Activated T-cell treated with anti-CD3 and anti-CD28 coated beads for 4 hours (primary cell): ENCODE results near the gene MSMP.

Experiments used
- DNase-seq: peaks from one replicate; pipeline ENCODE4 v3.0.0-alpha.2; 2020

The MSMP gene, protein sequence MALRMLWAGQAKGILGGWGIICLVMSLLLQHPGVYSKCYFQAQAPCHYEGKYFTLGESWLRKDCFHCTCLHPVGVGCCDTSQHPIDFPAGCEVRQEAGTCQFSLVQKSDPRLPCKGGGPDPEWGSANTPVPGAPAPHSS

DNA sequence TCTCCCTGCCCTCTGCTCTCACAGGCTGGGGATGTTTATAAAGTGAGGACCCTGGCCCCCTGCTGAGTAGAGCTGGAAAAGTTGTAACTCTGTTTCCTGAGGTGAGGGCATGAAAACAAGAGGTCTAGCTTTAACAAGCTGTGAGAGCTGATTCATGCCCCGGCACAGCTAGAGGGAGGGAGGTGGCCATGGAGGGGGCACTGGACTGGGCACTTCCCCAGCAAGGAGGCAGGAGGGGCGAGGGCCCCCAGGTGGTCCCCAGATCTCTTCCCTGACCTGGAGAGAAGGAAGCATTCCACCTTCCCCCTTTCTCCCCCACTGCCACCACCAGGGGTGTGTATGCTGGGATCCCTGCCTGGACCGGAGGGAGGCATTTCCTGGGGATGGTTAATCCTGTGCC lies at the start of gene MSMP:
TSS of gene MSMP (minus strand) at position 13 of the 400 bp plus-strand sequence. CDS start 147 bp downstream, outside the sequence.
- DNase-seq, result no peak

DNA sequence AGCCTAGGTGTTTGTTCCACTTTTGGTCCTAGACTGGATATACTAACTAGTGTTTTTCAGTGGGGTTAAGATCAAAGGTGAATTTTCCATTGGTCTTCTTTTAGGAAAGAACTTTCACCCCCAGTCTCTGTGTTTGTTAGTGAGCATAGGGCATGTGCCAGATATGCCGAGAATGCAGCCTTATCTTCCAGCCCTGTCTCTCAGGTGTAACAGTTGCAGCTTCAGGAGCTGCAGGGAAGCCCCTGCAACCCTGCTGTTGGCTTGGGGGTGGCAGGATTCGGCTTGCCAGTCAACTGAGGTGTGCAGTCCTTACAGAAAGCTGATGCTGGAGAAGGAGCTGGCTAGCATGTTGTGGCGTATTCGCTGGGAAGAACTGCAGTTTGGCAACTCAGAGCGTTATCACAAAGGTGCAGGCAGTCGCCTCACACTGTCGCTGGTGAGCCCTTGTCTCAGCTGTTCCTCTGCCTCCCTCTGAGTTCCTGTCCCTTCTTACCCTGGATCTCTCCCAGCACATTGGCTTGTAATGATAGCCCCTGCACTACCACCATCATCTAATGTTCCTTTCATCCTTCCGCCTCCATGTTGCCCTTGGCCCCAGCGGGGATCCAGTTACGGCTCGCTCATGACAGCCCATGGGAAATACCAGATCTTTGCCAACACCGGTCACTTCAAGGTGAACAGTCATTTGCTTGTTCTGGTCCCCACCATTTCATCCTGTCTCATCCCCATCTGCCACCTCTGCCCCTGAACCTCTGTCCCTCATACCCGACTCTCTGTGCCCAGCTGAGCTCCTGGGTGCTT lies 47.5 kb upstream of the MSMP start:
- DNase-seq, result no peak

DNA sequence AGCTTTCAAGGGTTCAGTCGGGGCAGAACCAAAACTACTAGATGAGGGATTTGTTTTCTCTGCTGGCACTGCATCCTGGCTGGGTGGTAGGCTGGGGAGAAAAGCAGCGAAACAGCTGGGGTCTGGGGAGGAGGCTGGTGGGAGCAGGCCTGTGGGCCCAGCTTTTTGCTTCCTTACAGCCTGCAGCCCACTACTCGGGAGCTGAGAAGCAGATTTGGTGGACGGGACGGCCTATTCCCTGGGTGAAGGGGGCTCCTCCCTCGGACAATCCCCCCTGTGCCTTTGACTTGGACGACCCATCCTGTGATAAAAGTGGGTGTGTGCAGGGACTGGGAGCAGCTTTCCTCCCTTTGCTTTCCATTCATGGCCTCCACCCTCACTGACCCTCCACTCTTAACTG lies 46.5 kb upstream of the MSMP start:
- DNase-seq, result no peak

DNA sequence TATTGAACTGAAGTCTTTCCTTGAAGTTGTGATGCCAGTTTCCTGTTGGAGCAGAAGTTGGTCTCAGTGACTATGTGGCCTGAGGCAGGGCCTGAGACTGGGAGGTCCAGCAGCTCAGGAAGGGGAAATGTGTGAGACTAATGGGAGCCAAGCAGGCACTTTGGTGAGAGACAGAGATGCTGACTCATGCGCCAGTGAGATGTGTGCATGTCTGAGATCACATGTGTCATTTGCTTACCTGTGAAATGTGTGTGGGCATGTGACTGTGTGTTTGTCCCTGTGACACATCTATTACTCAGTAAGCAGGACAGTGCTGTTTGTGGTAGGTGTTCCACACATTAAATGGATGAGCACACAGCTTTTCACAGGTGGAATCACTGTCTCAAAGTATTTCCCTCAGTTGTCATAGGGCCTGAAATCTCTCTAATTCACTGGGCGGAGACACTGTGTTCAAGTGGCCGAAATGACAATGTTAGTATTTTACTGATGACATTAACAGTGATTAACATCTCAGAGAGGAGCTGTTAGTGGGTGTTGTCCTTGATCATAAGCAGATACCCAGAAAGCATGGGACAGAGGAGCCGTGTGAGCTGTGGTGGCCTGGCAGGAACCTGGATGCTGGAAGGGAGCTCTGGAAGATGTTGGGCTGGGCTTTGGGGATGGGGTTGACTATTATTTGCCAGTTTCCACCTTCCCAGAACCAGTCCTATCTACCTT lies 44.7 kb upstream of the MSMP start:
- DNase-seq, result no peak

DNA sequence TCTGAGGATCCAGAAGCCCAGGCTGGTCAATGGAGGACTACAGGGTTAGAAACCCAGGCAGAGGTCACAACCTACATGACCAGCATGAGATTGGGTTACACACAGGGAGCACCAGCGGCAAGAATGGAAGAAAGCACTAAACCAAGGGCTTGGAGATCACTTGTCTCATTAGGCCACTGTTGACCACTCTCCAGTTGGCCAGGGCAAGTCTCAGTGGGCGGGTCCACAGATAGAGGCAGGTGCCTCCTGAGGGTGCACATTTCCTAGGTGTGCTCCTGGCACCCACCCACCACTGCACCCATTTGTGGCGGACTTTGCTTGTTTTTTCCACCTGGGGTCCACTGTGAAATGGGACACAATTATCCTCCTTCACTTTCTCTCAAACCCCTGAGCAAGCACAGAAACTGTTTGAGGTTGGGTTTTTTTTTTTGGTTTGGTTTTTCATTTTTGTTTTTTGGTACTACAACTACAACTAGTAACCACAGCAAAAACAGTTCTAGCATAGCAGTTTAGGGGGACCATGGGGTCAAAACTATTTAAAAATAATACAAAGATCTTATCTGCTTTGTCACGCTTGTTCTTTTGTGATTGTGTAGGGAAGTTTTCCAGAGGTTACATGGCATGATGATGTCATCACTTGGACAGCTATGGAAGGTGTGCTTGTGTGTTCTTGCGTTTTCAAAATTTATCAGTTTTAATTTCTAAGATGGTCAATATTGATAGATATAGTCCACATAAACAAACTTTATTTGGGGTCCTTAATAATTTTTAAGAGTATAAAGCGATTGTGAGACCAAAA lies 43.4 kb upstream of the MSMP start:
- DNase-seq, result no peak

DNA sequence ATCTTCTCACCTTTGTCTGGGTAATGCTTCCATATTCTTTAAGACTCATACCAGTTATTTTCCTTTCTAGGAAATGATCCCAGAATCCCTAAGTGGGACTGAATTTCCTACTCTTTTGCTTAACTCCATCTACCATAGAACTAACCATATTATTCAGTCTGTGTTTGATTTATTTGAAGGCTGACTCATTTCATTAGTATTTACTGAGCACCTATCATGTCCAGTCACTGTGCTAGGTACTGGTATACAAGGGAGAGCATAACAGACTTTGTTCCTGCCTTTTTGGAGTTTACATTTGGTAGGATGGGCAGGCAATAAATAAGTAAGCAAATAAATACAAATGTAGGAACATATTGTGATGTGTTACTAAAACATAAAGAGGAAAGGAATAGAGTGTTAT lies 41.6 kb upstream of the MSMP start:
- no peak for DNase-seq

DNA sequence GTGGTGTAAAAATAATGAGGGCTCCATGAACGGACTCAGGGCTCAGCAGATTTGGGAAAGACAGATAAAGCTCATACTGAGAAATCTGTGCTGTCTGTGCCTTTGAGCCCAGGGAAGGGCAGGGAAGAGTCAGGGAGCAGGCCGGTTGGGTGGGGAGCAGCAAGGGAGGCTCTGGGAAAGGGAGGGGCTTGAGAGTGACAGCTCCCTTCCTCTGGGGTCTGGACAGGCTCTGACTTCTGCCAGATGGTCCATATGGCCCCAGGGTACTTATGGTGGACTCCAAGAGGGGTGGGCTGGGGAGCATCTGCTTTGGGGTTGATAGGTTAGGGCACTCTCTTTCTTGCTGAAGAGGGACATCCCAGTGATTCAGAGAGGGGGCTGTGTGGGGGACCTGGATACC lies 39.4 kb upstream of the MSMP start:
- DNase-seq, result no peak

DNA sequence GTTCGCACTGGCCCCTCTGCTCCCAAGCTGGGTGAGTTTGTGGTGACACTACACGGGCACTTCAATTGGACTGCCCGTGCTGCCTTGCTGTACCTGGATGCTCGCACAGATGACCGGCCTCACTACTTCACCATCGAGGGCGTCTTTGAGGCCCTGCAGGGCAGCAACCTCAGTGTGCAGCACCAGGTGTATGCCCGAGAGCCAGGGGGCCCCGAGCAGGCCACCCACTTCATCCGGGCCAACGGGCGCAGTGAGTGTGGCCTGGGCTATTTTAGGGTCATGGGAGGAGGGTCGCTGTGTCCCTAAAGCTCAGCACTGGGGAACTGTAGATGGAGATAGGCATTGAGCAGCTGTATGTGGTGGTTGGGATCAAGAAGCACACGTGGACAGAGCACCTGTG lies 38.8 kb upstream of the MSMP start:
- DNase-seq, result no peak

DNA sequence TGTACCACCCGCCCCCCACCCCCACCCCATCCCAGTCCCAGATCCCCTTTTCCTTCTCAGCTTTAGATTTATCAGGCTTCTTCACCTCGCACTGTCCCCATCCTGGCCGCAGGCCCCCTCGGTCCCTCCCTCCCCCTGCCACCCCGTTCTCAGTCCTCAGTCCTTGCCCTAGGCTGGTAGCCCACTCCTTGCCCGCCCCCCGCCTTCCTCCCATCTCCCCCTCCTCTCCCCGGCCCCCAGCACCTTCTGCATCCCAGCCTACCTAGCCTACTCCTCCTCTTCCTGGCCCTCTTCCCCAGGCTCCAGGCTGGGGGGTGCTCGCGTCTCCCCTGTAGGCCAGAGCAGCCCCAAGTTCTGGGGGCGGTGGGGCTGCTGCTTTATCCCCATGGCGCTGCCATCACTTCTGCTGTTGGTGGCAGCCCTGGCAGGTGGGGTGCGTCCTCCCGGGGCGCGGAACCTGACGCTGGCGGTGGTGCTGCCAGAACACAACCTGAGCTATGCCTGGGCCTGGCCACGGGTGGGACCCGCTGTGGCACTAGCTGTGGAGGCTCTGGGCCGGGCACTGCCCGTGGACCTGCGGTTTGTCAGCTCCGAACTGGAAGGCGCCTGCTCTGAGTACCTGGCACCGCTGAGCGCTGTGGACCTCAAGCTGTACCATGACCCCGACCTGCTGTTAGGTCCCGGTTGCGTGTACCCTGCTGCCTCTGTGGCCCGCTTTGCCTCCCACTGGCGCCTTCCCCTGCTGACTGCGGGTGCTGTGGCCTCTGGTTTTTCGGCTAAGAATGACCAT lies 38.1 kb upstream of the MSMP start:
- DNase-seq, result no peak

DNA sequence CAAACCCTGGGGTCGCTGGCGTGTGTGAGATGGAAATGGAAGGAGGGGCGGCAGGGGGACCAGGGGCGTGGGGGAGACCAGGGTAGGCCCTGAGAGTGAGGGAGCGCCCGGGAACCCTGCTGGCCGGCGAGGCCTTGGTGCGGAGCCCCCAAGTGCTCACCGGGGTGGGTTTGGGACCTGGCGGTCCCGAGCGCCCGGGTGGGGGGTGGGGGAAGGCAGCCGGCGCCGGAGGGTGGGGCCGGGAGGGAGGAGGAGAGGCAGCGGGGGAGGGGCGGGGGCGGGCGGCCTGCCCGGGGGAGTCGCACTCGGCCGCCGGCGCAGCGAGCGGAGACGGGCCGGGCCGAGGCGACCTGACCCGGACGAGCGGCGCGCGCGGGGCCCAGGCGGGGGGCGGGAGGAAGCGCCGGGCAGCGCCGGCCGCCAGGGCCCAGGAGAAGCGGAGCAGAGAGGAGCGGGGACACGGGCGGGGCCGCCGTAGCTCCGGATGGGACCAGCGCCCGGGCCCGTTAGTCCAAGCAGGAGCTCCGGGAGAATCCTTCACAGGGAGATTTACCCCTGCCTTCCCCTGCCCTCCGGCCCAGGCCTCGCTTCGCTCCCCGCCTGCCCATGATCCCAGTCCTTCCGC lies 37.3 kb upstream of the MSMP start, which contains the start of gene NPR2:
TSS of gene NPR2 (plus strand) at position 295 of the 625 bp plus-strand sequence. CDS start 818 bp downstream, outside the sequence.
- no peak for DNase-seq

DNA sequence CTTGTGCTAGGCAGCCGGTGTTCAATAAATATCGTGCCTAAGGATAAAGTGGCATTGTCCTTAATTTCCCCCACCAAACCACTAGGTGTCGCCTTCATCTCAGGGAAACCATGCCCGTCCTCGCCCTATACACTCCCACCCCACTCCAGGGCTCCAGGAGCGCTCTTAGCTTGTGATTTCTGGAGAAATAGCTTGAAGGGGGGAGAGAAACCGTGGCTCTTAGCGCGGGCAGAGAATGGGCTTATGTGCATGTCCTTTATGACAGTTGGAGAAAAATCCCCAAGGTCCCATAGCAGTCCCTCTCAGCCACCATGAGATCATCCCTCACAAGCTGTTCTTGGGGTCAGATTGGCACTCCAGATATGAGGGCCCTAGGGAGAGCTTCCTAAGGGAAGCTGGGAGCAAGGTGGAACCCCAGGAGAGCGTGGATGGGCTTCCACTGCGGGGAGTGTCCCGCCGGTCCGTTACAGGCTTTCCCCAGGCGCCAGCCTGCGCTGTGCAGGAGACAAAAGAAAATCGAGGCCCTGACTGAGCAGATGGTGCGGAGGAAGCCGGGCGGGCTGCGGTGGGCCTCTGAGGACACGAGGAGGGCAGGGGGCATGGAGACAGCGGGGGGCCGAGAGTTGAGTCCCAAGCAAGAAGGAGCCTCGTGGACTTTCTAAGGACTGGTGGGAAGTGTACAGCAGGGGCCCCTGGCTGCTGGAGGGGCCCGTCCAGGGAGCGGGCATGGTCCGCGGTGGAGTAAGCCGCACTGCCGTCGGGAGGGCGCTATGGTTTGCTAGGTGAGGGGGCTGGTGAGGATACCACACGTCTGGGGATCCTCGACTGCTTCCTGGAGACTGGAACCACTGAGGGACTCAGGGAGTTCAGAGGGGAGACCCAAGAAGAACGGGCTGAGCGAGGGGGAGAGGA lies 36.6 kb upstream of the MSMP start:
- peak; percentile 45 for DNase-seq

DNA sequence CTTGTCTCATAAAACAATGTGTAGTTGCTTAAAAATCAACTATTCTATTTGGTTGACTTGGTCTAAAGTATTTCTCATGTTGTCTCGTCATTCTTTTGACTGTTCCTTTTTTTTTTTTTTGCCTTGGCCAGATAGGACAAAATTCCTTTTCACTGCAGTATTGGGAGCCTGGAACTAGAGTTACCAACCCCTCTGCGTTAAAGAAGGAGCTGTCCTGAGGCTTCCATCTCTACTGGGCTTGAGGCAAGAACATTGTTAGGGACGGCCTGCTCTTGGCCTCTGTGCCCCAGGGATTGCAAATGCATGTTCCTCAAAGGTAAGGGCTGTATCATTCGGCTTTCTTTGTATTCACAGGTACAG lies 35.9 kb upstream of the MSMP start:
- no peak for DNase-seq

DNA sequence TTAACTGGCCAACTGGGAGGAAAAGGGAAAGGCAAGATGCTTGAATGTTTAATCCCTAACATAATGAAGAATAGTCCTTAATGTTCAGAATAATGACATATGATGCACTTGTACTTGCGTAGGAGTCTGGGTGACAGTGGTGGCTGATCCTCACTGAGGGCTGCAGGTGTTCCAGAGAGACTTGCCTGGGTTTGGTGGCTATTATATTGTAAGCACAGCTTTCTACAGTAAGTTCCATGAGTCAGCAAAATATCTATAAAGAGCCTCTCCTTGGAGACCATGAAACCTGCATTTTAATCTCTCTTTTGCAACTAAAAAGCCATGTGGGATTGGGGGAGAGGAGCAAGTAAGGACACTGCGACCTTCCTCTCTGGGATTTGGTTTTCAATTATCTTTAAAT lies 35.5 kb upstream of the MSMP start:
- no peak for DNase-seq

DNA sequence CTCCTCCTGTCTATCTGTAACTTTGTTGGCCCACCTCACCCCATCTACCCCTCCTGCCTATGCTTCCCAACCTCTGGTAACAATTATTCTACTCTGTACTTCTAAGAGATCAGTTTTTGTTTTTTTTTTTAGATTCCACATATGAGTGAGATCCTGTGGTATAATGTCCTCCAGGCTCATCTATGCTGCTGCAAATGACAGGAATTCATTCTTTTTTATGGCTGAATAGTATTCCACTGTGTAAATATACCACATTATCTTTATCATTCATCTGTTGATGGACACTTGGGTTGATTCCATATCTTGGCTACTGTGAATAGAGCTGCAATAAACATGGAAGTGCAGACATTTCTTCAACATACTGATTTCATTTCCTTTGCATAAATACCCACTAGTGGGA lies 29.3 kb upstream of the MSMP start:
- no peak for DNase-seq

DNA sequence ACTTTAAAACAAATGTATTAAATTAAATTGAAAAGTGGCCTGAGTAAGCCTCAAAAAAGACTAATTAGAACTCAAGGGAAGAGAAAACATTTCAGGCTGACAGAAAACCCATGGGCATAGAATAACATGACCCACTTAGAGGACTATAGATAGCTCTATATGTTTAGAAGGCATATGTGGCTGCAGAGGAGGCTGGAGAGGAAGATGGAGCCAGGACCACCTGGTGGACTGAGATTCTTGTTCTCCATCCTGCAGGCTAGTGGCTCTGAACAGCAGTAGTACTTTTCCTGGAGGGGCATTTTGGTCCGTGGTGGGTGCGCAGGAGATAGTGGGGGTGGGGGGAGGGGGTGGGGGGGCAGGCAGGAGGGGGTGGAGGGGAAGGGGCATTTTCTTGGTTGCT lies 27.0 kb upstream of the MSMP start:
- DNase-seq, result no peak

DNA sequence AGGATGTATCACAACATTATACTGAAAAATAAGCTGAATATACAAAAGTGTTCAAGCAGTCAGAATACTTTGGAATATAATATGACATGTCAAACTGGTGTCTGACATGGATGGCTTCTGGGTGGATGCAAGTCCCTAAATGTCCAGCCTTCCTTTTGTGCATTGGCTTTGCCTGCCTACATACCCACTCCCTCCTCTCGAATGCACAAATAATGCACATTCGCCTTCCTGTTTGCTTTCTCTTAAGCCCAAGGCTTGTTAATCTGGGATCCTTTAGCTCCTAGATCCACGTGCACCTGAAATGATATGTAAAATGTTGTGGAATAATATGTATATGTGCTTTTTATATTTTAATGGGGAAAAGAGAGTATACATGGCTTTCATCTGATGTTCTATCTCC lies 24.4 kb upstream of the MSMP start:
- DNase-seq, result no peak

DNA sequence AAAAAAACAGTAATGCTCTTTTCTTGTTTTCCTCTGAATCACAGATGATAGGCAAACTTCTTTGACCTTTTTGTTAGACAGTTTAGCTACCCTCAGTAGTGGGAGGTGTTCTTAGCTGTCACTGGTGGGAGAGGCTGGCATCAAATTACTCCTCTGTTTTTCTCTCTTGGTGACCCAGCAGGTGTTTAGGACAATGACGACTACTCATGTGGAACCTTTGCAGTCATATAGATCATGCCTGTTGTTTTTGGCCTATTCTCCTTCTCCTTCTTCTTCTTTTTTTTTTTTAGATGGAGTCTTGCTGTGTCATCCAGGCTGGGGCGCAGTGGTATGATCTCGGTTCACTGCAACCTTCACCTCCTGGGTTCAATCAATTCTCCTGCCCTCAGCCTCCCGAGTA lies 21.9 kb upstream of the MSMP start:
- no peak for DNase-seq

DNA sequence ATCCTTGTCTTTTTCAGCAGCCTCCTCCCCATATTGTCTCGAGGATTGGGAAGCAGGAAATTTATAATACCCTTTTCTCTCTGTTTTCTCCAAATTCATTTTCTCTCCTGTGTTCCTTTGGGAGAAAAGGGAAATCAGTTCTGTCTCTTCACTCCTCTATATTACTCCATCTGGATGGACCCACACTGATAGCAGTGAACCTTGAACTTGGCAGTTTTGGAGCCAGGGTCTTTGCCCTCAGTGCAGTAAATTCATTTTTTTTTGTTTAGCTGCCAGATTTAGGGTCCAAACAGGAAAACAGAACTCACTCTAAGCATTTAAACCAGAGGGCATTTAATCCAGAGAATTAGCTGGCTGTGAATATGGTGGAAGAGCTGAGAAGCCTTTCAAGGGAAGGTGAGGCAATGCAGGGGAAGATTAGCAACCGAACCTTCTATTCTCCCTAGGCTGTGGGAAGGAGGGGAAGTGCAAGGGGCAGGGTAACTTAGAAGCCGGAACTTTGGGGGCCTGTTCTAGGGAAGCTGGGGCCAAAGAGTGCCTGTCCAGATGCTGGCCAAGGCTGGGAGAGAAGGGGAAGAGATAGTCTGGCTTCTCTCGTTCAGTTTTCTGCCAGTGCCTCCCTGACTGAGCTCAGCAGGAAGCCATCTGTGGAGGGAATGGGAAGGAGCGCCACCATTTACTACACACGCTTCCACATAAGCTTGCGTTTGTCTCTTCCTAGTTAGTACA lies 21.0 kb upstream of the MSMP start:
- no peak for DNase-seq

DNA sequence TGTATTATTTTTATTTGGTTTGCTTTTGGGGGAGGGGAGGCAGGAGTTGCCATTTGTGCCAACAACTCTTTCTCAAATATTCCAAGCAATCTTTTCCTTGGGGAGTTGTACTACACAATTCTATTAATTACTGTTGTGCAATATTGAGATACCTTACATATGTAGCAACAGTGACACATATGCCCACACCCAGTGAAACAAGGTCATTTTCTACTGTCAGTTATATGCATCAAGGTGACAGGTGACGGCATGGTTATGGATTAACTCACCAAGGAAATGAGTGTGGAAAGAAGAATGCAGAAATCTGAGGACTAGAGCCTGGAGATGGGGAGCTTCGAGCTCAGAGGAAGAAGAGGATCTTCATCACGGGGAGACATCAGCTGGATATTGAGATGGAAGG lies 17.9 kb upstream of the MSMP start:
- no peak for DNase-seq

DNA sequence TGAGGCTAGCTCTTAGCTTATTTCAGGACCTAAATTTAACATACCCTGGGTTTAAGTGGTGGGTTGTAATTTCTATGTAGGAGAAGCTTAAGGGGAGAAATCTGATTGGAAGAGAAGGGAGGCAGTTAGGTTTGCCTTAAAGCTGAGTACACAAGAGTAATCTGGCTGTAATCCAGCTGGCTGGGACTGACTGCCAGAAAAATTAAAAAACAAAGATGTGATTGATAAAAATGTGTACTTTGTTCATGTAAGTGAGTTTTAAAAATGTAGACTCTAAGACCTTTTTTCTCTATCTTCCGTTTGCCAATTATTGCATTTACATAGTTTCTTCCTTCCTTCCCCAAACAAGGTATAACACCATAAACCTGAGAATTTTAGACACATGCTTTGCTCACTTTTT lies 17.5 kb upstream of the MSMP start:
- no peak for DNase-seq
